Cardiac septum (tissue), 1 donor: ENCODE results near the gene SLCO3A1. TPM values are rescaled to one million over a fixed set of nuclear protein-coding genes. Genes with fewer than 3 reads are reported as not detected.
"Not testable (repeated sequence)": the region's sequence is repeated elsewhere in the genome, so short reads cannot be mapped to it uniquely, and the experiment has no call there.

Source experiments
- DNase-seq: peaks from one replicate; pipeline ENCODE4 v3.0.0-alpha.2; 2020; ENCODE audit warnings: low spot score
- intact Hi-C: fragments of 100-400 bp; cut with DNase I; formaldehyde crosslinking; loops from one replicate; pipeline ENCODE4 v1.14.0; 2022
- total RNA-seq: library from RNA; stranded (reverse); fragmentation: NEBNext Ultra II Directional; extraction: Animal tissue kit (Norgen Biotek cat#: 25700); gene quantifications from one replicate; pipeline ENCODE4 v1.2.1, GENCODE V29; 2021
- donor health status: DM: no; HTN: no; CAD: no.

SLCO3A1 gene
- total RNA-seq, 1 donor from 2014 or later, result 43.9 TPM

GRCh38 chr15:92178911-92179310, 325.4 kb downstream of the SLCO3A1 start:
- intact Hi-C loops, result no loop called here
- DNase-seq, result no peak

GRCh38 chr15:92184142-92184541, 330.6 kb downstream of the SLCO3A1 start:
- no peak for DNase-seq
- intact Hi-C loops, result no loop called here

- intact Hi-C loops, result no loop called here
- no peak for DNase-seq
Observed at GRCh38 chr15:92184679-92185230, 331.2 kb downstream of the SLCO3A1 start.

GRCh38 chr15:92187975-92188374, 334.5 kb downstream of the SLCO3A1 start:
- no peak for DNase-seq
- intact Hi-C loops, result no loop called here

- no peak for DNase-seq
- intact Hi-C loops, result no loop called here
Observed at GRCh38 chr15:92189166-92189565, 335.7 kb downstream of the SLCO3A1 start.

- DNase-seq, result no peak
- intact Hi-C loops, result no loop called here
Observed at GRCh38 chr15:92195241-92195640, 341.7 kb downstream of the SLCO3A1 start.

- intact Hi-C loops, result no loop called here
- DNase-seq, result no peak
Observed at GRCh38 chr15:92196342-92196741, 342.8 kb downstream of the SLCO3A1 start.

GRCh38 chr15:92197746-92198145, 344.2 kb downstream of the SLCO3A1 start:
- DNase-seq, result no peak
- intact Hi-C loops, result no loop called here

GRCh38 chr15:92200891-92201290, 347.4 kb downstream of the SLCO3A1 start:
- DNase-seq, result no peak
- intact Hi-C loops, result no loop called here

- DNase-seq, result no peak
- intact Hi-C loops, result no loop called here
Observed at GRCh38 chr15:92205255-92205739, 351.8 kb downstream of the SLCO3A1 start.

- DNase-seq, intact Hi-C loops: not testable (repeated sequence)
Observed at GRCh38 chr15:92207601-92208000, 354.1 kb downstream of the SLCO3A1 start.
